GM21360 (cell line): ENCODE results near the gene CIBAR2.

Experiments used
- ATAC-seq: cut with Tn5 transposase; IDR thresholded peaks from one replicate; pipeline ENCODE4 v1.9.1; 2021; ENCODE audit warnings: mild to moderate bottlenecking, moderate library complexity; ENCODE audit not compliant: unreplicated experiment

CIBAR2 gene

DNA sequence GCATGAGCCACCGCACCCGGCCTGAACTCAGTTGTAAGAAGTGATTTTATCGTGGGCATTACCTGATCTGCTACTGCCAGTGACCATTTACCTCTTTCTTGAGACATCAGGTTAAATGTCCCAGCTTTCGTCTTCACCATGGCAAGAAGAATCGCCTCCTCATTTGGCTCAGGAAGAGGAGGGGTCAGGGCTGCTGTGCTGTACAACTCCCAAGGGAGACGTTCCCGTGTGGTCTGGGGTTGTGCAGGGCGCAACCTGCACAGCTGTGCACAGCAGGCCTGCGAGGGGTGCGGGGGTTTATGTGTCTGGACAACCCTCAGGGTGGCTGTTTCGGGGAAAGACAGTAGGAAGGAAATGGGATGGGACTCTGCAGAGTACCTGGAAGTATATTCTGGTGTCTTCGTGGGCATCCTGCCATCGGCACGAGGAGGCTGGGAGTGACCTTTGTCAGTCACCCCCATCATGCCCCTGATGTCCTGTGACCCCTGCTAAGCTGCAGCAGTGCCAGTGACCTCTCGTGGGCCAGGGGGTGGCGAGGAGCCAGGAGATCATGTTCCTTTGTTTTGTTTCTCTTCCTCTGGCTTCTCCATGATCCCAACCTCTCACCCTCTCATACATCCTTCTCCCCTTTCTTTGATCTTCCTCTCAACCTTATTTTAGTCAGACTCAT is 27.3 kb downstream of the CIBAR2 start:
- no peak for ATAC-seq

DNA sequence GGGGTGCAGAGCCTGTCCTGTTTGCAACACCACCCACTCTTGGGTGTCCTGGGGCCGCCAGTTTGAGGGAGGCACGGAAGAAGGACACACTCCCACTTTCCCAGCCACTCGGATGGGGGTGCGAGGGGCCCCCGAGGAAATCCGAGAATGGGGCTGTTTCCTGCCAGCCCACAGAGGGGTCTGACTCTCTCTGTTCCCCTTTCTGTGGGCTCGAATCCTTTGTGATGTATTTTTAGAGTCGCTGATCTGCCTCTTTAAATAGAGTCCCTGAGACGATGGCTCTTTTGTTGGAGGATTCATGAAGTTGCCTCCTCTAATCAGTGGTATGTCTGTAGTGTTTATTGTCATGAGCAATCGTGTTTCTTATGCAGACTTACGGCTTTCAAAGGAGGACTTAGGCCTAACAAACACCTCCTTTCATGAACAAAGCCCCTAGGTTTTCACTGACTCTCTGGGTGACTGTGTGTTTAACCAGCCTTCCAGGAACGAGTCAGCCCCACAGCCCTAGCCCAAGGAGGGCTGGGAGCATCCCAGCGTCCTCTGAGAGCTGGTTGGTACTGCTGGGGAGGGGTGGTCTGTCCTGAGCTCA is 29.1 kb downstream of the CIBAR2 start:
- no peak for ATAC-seq

DNA sequence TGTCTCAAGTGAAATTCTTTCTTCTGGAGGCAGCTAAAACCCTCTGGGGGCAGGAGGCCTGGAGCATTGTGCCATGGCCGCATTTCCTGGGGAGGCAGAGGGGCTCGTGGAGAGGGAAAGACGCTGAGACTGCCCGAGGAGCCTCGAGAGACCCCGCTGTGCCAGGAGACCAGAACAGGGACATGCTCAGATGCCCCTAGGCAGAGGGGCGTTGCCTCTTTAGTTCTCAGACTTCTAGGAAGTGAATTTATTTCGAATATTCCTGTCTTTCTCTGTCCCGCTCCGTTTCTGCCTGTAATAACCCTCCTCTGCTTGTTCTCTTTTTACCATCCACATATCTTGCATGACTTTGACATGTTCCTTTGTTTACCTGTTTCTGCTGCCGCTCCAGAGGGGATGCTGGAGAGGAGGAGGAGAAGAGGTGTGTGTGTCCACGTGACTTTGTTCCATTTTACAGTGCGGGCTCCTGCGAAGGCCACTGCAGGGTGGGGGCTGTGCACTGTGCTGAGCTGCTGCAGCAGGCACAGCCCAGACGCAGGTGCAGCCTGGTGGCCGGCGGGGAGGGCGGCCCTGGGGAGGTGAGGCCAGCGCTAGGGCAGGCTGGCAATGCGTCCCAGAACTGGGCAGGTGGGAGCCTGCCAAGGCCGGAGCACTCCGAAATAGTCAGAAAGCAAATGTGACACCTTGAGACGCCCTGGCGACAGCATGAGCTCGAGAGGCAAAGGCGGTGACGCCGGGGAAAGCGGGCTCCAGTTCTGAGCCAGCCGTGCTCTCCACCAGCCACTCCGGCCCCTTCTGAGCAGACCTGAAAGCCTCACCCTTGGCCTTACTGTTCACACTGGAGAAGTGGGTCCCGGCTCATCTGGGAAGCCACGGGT is 29.9 kb downstream of the CIBAR2 start:
- no peak for ATAC-seq

DNA sequence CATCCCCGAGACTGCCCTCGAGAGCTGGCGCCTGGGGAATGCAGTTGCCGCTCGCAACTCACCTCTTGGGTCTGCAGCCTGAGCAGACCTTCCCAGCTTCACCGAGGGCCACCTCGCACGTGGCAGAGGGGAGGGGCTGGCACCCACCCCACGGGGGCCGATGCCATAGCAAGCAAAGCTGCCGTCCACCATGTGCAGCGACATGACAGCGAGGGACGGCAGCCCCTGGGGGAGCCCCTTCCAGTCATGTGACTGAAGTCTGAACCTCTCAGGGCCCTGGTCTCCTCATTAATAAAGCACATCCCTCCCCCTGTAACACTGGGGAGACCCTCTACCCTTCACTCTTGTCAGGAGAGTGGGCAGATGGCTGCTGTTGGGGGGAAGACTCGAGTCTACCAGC is 30.5 kb downstream of the CIBAR2 start:
- ATAC-seq = no peak

DNA sequence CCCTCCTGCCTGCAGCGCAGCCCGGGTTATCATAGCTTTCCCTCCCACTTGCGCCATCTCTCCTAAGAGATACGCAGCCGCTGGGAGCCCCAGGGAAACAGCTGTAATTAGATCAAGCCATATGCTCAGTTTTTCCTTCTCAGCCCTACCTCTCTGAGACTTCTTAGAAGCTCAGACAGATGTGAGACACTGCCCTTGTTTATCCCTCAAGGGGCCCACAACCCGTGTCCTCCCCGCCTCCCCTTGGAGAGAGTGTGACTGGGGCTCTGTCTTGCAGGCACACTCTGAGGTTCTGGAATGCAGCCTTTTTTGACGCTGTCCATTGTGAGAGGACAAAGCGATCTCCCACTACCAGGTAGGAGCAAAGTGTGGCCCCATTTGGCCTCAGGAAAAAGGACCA is 31.2 kb downstream of the CIBAR2 start:
- ATAC-seq = no peak

DNA sequence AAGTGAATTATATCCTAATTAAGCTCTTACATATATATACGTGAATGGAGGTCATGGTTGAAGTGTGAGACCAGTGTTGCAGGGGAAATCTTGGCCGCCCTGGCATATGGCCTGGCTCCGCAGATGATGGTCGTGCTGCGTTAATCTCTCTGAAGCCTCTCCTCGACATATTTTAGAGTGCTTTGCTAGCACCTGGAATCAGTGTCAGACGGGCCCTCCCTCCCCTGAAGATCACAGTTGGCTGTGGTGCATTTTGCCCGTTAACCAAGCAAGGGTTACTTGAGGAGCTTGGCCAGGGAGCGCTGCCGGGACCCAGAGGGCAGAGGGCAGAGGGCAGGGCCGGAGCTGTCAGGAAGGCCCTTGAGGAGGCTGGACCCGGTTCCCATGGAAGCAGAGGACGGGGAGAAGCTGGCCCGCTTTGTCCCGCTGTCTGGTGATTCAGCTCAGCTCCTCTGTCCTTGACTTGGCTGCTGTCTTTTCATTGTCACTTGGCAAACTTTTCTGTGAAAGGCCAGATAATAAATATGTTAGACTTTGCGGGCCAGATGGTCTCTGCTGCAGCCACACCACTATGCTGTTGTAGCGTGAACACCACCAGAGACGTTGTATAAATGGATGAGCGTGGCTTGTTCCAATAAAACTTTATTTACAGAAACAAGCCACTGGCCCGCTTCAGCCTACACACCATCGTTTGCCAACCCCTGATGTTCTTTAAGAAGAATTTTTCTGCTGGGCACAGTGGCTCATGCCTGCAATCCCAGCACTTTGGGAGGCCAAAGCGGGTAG is 32.3 kb downstream of the CIBAR2 start:
- ATAC-seq = no peak

DNA sequence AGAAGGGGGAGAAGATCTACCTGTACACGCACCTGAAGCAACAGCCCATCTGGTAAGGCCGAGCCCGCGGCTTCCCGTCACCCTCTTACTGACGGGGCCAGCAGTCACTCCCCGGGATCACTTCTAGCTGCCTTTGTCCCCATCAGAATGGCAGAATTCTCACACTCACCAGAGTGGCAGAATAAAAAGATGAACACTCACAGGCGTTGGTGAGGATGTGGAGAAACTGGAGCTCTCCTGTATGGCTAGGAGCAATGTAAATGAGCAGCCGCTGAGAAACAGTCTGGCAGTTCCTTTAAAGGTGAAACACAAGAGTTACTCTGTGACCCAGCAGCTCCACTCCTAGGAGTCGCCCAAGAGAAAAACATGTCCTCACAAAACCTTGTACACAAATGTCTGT is 33.3 kb downstream of the CIBAR2 start:
- no peak for ATAC-seq

DNA sequence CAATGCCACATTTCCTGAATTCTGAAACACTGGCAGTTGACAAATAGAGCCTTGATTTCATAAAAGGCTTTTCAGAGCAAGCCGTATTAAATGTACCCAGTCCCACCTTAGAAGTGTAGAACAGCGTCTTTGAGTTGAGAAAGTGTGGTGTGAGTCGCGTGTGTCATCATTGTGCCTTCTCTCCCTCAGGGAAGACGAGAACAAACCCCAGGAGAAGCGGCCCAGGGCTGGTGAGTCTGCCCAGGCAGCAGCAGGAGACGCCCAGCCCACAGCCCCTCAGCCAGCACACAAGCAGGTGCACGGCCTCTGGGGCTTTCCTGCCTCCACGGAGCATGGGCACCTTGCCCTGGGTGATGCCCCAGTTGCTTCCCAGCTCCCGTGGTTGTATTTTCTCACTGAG is 34.0 kb downstream of the CIBAR2 start:
- no peak for ATAC-seq

DNA sequence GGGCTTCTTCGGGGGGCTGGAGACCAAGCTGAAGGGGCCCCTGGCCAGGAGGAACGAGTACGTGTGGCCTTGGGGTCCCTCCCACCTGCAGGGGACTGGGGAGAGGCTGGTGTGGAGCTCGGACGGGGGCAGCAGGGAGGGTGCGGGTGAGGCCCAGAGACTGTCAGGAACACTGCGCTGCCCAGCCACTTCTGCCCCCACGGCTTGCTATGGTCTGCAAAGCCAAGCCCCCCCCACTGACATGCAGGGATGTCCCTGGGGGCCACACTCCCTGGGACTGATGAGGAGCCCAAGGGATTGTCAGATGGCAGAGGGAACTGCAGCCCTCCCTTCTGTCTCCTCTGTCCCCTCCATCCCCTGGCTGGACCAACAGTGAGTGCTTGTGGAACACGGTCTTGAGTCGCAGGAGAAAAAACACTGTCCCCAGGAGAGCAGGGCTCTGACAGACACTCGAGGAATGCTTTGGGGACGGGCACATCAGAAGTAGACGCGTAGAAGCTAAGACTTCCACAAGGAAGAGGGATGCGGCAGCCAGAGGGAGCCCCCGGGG is 34.6 kb downstream of the CIBAR2 start:
- ATAC-seq = no peak

DNA sequence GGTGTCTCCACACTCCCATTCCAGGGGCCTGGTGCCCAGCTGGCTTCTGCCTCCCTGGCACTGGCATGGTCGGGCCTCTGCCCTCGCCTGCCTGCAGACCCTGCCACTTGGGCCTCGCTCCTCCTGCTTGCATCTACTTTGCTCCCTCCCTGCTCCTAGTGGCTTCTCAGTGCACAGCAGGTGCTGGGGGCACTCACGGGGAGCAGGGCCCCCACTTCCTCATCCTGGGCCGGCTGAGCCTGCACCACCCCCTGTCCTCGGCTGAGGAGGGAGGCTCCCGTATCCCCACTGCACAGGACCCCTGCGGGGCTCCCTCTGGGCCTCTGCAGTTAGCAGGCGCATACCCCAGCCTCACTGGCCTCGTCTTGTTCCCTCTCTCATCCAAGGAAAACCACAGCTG is 35.2 kb downstream of the CIBAR2 start:
- ATAC-seq = no peak

DNA sequence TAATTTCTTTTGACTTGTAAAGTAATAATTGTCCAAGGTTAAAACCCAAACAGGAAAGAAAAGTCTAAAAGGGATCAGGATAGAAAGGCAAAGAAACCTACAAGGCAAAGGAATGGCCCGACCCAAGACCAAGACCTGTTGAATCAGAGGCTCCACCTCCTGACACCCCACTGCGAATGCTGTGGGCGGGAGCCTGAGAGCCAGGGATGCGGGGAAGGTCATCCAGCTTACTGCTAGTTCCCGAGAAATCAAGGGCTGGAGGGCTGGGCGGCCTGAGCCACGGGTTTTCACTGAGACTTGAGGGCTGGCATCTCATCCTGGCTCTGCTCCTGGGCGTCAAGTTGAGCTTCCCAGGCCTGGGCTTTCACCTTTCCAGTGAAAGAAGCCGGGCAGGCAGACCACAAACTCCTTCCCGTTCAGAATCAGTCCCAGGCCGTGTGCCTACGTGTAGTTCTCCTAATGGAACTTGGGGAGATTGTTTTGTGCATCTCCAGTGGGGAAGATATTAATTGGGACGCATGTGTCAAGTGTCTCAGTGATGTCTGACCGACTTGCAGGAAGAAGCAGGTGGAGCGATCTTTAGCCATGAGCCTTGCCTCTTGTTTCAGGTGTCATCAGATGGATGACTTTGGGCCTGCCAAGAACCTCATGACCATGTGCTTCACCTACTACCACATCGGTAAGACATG is 36.9 kb downstream of the CIBAR2 start:
- ATAC-seq = no peak

DNA sequence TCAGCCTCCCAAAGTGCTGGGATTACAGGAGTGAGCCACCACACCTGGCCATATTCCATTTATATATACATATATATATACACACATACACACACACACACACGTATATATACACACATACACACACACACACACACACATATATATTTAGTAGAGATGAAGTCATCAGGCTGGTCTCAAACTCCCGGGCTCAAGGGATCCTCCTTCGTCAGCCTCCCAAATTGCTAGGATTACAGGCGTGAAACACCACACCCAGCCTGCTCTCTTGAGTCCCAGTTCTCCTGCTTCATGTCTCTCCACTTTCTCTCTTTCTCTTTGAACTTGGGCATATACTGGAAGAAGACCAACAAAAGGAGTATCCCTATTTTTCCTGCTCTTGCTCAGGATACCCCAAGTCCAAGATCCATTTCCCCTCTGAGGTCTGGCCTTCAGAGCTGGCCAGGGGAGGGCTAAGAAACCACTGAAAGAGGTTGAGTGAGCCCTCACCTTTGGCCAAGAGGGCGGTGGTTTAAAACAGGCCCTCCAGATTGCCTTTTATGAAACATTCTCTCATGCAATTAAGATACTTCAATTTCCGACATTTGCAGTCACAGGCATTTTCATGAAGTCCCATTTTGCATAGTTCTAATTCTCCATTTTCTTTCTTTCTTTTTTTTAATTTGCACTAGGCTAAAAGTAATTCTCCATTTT is 37.9 kb downstream of the CIBAR2 start:
- no peak for ATAC-seq

DNA sequence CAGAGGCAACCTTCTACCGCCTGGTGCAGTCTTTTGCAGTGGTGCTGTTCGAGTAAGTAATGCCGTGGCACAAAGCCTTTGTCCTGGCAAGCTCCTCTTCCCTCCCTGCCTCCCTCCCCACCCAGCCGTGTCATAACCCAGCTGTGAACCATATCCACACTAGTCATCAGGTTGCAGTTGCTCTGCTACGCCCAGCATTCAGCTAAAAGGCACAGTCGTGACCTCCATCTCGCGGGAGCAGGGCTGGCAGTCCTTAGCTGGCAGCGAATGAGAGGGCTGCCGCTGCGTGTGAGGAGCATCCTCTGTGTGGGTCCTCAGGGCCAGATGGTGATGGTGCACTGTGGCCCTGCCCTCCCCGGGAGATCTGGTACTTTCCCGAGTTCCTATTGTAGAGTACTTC is 39.3 kb downstream of the CIBAR2 start:
- ATAC-seq = no peak

DNA sequence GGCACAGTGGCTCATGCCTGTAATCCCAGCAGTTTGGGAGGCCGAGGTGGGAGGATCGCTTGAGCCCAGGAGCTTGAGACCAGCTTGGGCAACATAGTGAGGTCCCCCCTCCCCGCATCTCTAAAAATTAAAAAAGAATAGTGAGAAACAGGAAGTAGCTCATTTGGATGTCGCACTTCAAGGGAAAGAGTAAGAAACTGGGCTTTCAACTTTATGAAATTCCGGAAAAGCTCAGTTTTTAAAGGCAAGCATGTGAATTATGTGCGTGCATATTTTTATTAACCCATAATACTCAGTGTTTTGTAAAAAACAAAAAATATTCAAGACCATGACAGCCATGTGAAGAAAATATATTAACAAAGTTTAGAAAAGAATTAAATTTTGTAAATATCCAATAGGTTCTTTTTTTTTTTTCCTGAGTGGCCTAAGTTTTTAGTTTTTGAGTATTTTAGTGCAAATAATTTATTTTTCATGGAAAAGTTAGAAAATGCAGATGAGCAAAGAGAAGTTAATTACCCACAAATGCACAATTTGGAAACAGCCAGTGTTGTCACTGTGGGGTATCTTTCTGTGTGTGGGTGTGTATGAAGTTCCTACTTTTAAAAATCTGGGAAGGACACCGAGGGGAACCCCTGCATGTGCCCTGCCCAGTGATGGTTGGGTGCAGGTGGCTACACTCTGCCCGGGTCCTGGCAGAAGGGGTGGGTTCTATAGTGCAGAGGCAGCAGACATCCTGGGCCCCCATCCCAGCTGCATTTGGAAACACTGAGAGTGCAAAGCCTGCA is 40.0 kb downstream of the CIBAR2 start:
- ATAC-seq = no peak

DNA sequence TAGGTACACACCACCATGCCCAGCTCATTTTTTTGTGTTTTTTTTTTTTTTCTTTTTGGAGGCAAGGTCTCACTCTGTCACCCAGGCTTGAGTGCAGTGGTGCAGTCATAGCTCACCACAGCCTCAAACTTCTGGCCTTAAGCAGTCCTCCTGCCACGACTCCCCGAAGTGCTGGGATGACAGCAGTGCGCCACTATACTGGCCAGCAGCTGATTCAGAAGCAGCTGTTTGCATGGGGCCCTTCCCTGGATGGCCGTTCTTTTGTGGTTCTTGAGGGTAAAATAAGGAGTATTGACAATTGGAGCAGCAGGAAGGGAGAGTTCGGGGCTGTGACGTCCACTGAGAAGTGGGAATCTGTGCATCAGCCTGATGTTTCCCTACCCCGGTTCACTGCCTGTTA is 43.1 kb downstream of the CIBAR2 start:
- no peak for ATAC-seq

DNA sequence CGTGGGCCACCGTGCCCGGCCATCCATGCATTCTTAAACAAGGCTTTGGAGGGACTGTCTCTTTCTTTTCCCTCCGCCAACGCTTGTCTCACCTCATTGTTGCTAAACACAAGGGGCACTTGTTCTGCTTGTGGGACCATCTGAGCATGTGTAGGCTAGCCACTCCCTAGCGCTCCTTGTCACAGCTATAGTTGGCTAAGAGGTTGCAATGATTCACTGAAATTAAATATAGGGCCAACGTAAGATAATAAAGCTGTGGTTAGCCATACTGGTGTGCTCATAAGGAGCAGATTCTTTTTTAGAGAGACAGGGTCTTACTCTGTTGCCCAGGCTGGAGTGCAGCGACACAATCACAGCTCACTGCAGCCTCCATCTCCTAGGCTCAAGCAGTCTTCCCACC is 43.5 kb downstream of the CIBAR2 start:
- ATAC-seq = no peak

DNA sequence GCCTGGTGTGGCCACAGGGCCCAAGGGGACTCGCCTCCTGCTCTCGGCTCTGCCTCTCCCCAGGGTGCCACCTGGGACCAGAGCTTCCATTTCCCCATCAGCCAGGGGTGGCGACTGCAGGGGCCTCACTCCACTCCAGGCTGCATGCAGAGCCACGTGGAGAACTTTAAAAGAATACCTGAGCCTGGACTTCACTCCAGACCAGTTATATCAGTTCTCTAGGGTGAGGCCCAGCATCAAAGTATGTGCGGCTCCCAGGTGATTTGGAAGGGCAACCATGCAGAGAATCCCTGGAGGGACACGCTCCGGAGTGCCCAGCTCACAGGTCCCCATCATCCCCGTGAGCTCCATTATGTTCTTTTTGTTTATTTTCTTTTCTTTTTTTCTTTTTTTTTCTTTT is 44.8 kb downstream of the CIBAR2 start:
- ATAC-seq = no peak

DNA sequence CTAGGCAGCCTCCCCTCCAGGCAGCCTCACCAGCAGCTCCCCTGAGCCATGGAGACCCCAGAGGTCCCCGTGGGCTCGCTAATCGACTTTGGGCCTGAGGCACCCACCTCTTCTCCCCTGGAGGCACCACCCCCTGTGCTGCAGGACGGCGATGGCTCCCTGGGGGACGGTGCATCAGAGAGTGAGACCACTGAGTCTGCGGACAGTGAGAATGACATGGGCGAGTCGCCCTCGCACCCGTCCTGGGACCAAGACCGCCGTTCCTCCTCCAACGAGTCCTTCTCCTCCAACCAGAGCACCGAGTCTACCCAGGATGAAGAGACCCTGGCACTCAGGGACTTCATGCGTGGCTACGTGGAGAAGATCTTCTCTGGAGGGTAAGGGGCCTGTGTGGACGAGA is 45.2 kb downstream of the CIBAR2 start:
- ATAC-seq = no peak

DNA sequence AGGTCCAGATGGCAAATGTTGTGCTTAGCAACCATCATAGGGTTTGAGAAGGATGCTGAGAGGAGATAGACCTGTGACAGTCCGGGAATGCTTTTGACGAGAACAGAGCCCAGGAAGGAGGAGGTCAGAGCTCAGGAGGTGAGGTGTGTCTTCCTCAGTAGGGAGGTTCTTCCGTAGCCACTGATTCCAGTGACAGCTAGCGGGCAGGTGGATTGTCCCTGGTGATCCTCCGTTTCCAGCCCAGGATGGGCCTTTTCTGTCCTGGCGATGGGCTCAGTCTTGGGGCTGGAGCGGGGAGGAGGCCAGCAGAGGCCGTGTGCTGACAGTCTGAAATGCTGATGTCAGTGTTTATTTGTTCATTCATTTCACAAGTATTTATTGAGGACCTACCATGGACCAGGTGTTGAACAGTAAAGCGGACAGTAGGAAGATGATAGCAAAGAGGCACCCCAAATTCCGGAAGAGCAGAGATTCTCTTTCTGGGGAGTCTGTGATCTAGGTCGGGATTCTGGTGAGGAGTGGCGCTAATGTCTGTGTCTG is 45.9 kb downstream of the CIBAR2 start:
- no peak for ATAC-seq
